Measurements from ENCODE around the gene PPP1CC. TPM values are rescaled to one million over a fixed set of nuclear protein-coding genes. Genes with fewer than 3 reads are reported as not detected.

PPP1CC gene
- 134 TPM for polyA plus RNA-seq (2012; ENCODE audit: low read depth, missing spikeins)

DNA sequence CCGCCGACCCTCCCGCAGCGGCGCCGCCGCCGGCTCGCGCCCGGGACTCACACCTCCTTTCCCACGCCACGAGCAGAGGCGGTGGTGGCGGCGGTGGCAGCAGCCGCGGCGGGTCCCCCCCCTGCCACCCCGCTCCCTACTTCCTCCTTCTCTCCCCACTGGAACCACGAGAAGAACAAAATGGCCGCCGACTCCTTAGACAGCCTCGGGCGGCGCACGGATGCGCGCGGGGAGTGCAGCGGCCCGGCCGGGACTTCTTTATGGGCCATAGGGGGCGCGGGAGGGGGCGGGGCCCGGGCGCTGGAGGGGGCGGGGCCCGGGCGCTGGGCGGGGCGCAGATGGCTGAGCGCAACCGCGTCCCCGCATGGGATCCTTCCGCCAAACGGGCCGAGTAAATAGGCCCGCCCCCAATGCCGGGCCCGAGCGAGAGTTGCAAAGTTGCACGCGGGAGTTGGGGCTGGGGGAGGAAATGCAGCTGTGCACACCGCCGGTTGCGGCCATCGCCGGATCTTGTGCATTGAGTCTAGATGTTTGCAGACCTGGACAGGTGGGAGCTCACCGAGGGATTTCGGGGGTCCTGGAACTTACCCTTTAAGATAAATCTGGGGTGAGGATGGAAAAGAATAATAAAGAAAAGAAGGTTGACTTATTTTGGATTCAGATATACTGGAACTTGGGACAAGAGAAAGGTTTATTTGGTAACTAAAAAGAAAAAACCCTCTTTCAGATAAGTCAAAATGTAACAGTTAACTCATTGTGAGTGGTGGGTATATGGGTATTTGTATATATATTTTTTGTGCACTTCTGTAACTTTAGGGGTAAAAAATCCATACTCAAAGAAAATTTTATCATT is at the start of gene PPP1CC:
TSS of gene PPP1CC (minus strand) at position 174 of the 853 bp plus-strand sequence. CDS start 184 bp downstream, outside the sequence.
- FAIRE-seq (peak; percentile 61), DNase-seq (ENCODE audit: insufficient read length, low spot score) (peak; percentile 77)
- TF ChIP-seq TAF1 (IDR thresholded peaks at IDR 0.05; ENCODE audit: low read depth, low read length) (peak; percentile 75), PAX5 (IDR thresholded peaks at IDR 0.05; ENCODE audit: insufficient read depth, low read length, severe bottlenecking) (no peak), SPI1 (IDR thresholded peaks at IDR 0.05; ENCODE audit: low read depth, low read length) (no peak), POLR2A (IDR thresholded peaks at IDR 0.05; ENCODE audit: low read depth, low read length) (peak; percentile 75), POLR2AphosphoS5 (IDR thresholded peaks at IDR 0.05; ENCODE audit: low read depth, low read length) (peak; percentile 84), POU2F2 (IDR thresholded peaks at IDR 0.05; ENCODE audit: low read depth, low read length) (peak; percentile 14; the same call in 1 of the 2 replicates)

DNA sequence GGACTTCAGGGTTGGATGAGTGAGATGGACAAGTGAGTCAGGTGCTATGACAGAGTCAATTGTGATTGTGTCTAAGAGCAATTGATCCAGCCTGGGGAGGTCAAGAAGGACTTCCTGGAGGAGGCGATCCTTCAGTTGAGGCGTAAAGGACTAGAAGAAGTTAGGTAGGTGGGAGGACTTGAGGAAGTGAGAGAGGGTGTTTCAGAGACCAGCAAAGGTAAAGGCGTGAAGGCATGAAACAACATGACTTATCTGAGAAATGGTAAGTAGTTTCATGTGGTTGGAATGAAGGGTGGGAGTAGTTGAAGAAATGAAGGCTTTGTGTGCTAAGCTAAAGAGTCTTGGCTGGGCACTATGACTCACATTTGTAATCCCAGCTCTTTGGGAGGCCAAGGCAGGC is 48.9 kb upstream of the PPP1CC start:
- DNase-seq (ENCODE audit: insufficient read length, low spot score): no peak
- FAIRE-seq: peak; percentile 87
- TF ChIP-seq POLR2A (IDR thresholded peaks at IDR 0.05; ENCODE audit: low read depth, low read length) (no peak), POLR2AphosphoS5 (IDR thresholded peaks at IDR 0.05; ENCODE audit: low read depth, low read length) (no peak), SPI1 (IDR thresholded peaks at IDR 0.05; ENCODE audit: low read depth, low read length) (peak; percentile 90), POU2F2 (IDR thresholded peaks at IDR 0.05; ENCODE audit: low read depth, low read length) (no peak), TAF1 (IDR thresholded peaks at IDR 0.05; ENCODE audit: low read depth, low read length) (no peak), PAX5 (IDR thresholded peaks at IDR 0.05; ENCODE audit: insufficient read depth, low read length, severe bottlenecking) (no peak)

DNA sequence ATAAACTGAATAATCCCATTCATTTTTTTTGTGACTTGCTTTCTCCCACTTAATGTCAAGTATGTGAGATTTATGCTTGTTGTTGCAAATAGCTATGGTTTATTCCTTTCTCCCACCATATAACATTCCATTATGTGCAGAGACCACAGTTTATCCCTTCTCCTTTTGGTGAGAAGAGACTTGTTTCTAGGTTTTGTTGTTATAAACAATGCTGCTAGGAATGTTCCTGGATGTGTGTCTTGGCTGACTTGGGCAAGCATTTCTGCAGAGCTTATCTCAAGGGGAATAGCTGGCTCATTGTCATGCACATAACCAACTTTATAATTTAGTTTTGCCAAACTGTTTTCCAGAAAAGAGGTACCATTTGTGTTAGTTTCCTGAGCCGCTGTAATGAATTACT is 47.6 kb upstream of the PPP1CC start:
- DNase-seq (ENCODE audit: insufficient read length, low spot score) (no peak), FAIRE-seq (no peak)
- TF ChIP-seq PAX5 (IDR thresholded peaks at IDR 0.05; ENCODE audit: insufficient read depth, low read length, severe bottlenecking) (no peak), TAF1 (IDR thresholded peaks at IDR 0.05; ENCODE audit: low read depth, low read length) (no peak), POLR2A (IDR thresholded peaks at IDR 0.05; ENCODE audit: low read depth, low read length) (no peak), POU2F2 (IDR thresholded peaks at IDR 0.05; ENCODE audit: low read depth, low read length) (no peak), SPI1 (IDR thresholded peaks at IDR 0.05; ENCODE audit: low read depth, low read length) (no peak), POLR2AphosphoS5 (IDR thresholded peaks at IDR 0.05; ENCODE audit: low read depth, low read length) (no peak)

DNA sequence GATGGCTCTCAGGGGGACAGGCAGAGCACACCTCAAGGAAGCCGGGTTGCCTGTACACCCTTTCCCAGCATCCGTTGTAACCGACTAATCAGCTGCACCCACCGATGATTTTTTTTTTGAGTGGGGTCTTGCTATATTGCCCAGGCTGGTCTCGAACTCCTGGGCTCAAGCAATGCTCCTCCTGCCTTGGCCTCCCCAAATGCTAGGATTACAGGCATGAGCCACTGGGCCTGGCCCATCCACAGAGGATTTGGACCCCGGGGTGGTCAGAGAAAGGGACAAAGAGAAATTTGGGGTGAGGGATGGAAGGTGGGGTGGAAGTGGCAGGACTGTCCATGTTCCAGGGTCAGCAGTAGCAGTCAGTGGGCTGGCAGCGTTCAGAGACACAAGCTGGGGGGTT is 43.3 kb upstream of the PPP1CC start:
- DNase-seq (ENCODE audit: insufficient read length, low spot score) (no peak), FAIRE-seq (no peak)
- no peak for TF ChIP-seq POU2F2 (IDR thresholded peaks at IDR 0.05; ENCODE audit: low read depth, low read length)

DNA sequence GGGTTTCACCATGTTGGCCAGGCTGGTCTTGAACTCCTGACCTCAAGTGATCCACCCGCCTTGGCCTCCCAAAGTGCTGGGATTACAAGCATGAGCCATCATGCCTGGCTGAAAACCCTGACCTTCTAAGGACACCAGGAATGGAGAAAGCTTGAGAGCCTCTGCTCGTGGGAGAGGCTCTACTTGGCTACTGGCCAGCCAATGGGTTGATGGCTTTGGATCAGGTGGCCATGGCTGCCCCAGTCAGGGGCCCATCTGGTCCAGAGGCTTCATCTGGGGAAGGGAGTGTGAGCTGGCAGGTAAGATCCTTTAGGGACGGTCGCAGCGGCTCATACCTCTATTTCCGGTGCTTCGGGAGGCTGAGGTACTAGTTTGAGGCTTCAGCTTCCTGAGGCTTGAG is 42.5 kb upstream of the PPP1CC start:
- no peak for FAIRE-seq
- TF ChIP-seq TAF1 (IDR thresholded peaks at IDR 0.05; ENCODE audit: low read depth, low read length): no peak
- no peak for TF ChIP-seq POLR2A (IDR thresholded peaks at IDR 0.05; ENCODE audit: low read depth, low read length)
- DNase-seq (ENCODE audit: insufficient read length, low spot score): no peak

DNA sequence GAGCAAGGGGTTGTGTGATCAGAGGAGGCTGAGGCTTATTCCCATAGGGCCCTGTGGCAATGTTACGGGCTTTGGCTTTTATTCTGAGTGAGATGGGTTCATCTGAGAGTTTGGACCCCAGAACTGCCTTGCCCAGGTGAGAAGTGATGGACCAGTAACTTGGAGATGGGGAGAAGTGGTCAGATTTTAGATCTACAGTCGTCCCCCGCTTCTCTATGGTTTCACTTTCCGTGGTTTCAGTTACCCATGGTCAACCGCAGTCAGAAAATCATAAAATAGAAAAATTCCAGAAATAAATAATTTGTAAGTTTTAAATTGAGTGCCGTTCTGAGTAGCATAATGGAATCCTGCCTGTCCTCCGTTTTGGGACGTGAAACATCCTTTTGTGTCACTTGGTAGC is 40.2 kb upstream of the PPP1CC start:
- TF ChIP-seq POLR2AphosphoS5 (IDR thresholded peaks at IDR 0.05; ENCODE audit: low read depth, low read length) (no peak), SPI1 (IDR thresholded peaks at IDR 0.05; ENCODE audit: low read depth, low read length) (peak; percentile 57), POU2F2 (IDR thresholded peaks at IDR 0.05; ENCODE audit: low read depth, low read length) (no peak), POLR2A (IDR thresholded peaks at IDR 0.05; ENCODE audit: low read depth, low read length) (no peak), PAX5 (IDR thresholded peaks at IDR 0.05; ENCODE audit: insufficient read depth, low read length, severe bottlenecking) (no peak), TAF1 (IDR thresholded peaks at IDR 0.05; ENCODE audit: low read depth, low read length) (no peak)
- FAIRE-seq (peak; percentile 13), DNase-seq (ENCODE audit: insufficient read length, low spot score) (no peak)

DNA sequence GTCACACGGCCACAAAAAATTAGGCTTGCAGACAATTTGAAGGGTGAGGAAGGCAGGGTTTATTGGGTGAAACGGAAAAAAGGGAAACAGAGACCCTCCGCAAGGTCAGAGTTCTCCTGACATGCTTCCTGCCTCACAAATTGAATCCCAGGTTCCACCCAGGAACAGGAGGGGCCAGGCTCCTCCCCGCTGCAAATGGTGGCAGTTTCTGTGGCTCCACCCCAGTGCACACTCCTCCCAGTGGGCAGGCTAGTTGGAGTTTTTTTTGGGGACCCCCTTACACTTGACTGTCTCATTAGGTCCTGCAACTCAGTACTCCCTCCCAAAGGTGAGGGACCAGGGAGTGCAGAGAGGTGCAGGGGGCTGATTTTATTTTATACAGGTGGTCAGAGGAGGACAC is 39.4 kb upstream of the PPP1CC start:
- FAIRE-seq (no peak), DNase-seq (ENCODE audit: insufficient read length, low spot score) (no peak)
- TF ChIP-seq POLR2AphosphoS5 (IDR thresholded peaks at IDR 0.05; ENCODE audit: low read depth, low read length) (no peak), SPI1 (IDR thresholded peaks at IDR 0.05; ENCODE audit: low read depth, low read length) (no peak), POU2F2 (IDR thresholded peaks at IDR 0.05; ENCODE audit: low read depth, low read length) (no peak), TAF1 (IDR thresholded peaks at IDR 0.05; ENCODE audit: low read depth, low read length) (no peak), PAX5 (IDR thresholded peaks at IDR 0.05; ENCODE audit: insufficient read depth, low read length, severe bottlenecking) (no peak), POLR2A (IDR thresholded peaks at IDR 0.05; ENCODE audit: low read depth, low read length) (no peak)

DNA sequence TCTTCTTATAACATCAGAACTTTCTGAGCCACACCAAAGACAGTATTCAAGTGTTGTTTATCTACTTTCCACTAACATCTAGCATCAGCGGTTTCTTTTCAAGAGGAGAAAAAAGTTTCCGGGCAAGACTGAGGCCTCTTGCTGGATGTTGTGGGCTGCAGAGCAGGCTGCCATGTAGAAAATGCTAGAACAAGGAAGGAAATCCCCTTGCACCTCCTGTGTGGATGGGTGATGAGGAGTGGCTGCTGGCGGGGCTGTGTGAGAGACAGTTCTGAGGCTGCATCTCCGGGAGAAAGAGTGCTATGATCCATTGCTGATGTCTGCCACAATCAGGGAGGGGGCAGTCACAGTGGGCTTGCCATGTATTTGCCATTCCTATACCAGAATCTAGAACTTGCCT is 37.8 kb upstream of the PPP1CC start:
- no peak for DNase-seq (ENCODE audit: insufficient read length, low spot score)
- TF ChIP-seq POU2F2 (IDR thresholded peaks at IDR 0.05; ENCODE audit: low read depth, low read length): no peak
- no peak for TF ChIP-seq POLR2AphosphoS5 (IDR thresholded peaks at IDR 0.05; ENCODE audit: low read depth, low read length)
- TF ChIP-seq PAX5 (IDR thresholded peaks at IDR 0.05; ENCODE audit: insufficient read depth, low read length, severe bottlenecking): no peak
- TF ChIP-seq SPI1 (IDR thresholded peaks at IDR 0.05; ENCODE audit: low read depth, low read length): no peak
- no peak for TF ChIP-seq POLR2A (IDR thresholded peaks at IDR 0.05; ENCODE audit: low read depth, low read length)
- TF ChIP-seq TAF1 (IDR thresholded peaks at IDR 0.05; ENCODE audit: low read depth, low read length): no peak
- peak; percentile 43 for FAIRE-seq

DNA sequence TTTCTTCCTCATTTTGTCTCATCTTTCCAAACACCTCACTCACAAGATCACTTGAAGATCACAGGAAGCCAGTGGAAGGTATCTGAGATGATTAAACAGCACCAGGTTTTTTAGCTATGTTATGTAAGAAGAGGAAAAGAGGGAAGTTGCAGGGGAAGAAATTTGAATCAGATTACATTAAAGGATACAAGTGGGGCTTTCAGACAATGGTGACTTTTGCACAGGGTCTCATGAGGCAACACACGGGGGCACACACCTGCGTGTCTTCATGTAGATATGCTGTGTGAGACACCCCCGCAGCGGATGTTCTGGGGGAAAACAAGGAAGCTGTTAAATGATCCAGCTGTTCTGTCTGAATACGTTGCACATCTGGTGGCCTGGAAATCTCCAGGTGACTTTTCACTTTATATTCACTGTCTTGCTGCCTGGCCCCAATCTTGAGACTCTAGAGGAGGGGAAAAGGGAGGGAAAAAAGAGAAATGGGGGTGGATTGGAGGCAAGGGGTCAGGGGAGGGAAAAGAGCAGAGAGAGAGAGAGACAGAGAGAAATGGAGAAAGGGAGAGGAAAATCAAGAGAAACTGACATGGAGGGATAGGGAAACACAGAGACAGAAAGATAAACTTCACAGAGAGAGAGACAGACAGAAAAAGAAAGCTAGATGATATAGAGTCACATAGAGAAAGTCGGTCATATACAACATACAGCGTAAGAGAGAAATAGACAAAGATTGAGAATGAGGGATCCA is 36.3 kb upstream of the PPP1CC start:
- DNase-seq (ENCODE audit: insufficient read length, low spot score): no peak
- TF ChIP-seq POLR2A (IDR thresholded peaks at IDR 0.05; ENCODE audit: low read depth, low read length): no peak
- no peak for TF ChIP-seq SPI1 (IDR thresholded peaks at IDR 0.05; ENCODE audit: low read depth, low read length)
- TF ChIP-seq PAX5 (IDR thresholded peaks at IDR 0.05; ENCODE audit: insufficient read depth, low read length, severe bottlenecking): no peak
- no peak for TF ChIP-seq POLR2AphosphoS5 (IDR thresholded peaks at IDR 0.05; ENCODE audit: low read depth, low read length)
- TF ChIP-seq POU2F2 (IDR thresholded peaks at IDR 0.05; ENCODE audit: low read depth, low read length): no peak
- TF ChIP-seq TAF1 (IDR thresholded peaks at IDR 0.05; ENCODE audit: low read depth, low read length): no peak
- FAIRE-seq: no peak
